Neuronal stem cell (in vitro differentiated cells): ENCODE data around the gene HOXA3.
A peak's percentile ranks its signal among the peaks of the same experiment; 100 is the strongest.

Experiments
- DNase-seq: peaks from one replicate; pipeline ENCODE4 v3.0.0-alpha.2; 2013; ENCODE audit warnings: low spot score
- H2AFZ ChIP-seq: one replicate; pipeline ENCODE4 v1.6.1; 2013; ENCODE audit warnings: mild to moderate bottlenecking, low read length, inconsistent platforms
- H2AK5ac ChIP-seq: 2 replicates; pipeline ENCODE4 v1.6.1; 2013; ENCODE audit warnings: low read depth, mild to moderate bottlenecking, inconsistent platforms, low read length, moderate library complexity, mixed read lengths
- H2BK120ac ChIP-seq: 2 replicates; pipeline ENCODE4 v1.6.1; 2013; ENCODE audit warnings: low read depth, mild to moderate bottlenecking, inconsistent platforms, low read length, moderate library complexity, mixed read lengths
- H2BK12ac ChIP-seq: one replicate; pipeline ENCODE4 v1.6.1; 2013; ENCODE audit warnings: low read length, inconsistent platforms
- H2BK15ac ChIP-seq: 2 replicates; pipeline ENCODE4 v1.6.1; 2013; ENCODE audit warnings: mild to moderate bottlenecking, low read length, inconsistent platforms, mixed read lengths
- H2BK5ac ChIP-seq: one replicate; pipeline ENCODE4 v1.6.1; 2013; ENCODE audit warnings: inconsistent platforms, mild to moderate bottlenecking, low read length, moderate library complexity
- H3K14ac ChIP-seq: one replicate; pipeline ENCODE4 v1.6.1; 2013; ENCODE audit warnings: low read length, inconsistent platforms
- H3K18ac ChIP-seq: 2 replicates; pipeline ENCODE4 v1.6.1; 2013; ENCODE audit warnings: low read length, inconsistent platforms
- H3K23ac ChIP-seq: 2 replicates; pipeline ENCODE4 v1.6.1; 2013; ENCODE audit warnings: low read depth, mild to moderate bottlenecking, mixed read lengths, low read length, inconsistent platforms; ENCODE audit not compliant: poor library complexity
- H3K27ac ChIP-seq: replicated peaks from 3 replicates; pipeline ENCODE4 v1.5.1; 2013; ENCODE audit warnings: low read length, inconsistent platforms
- H3K27me3 ChIP-seq, 3 experiments: 2 replicates each; pipeline ENCODE4 v1.6.1; 2013; ENCODE audit warnings: low read length in 3 of 3, mild to moderate bottlenecking in 2 of 3, inconsistent platforms in 1 of 3, low read depth in 1 of 3, mixed read lengths in 1 of 3, moderate library complexity in 1 of 3; ENCODE audit not compliant: control insufficient read depth in 3 of 3, insufficient read depth in 3 of 3
- H3K36me3 ChIP-seq, 2 donors: replicated peaks in 1 of 2; 2 replicates each; pipeline ENCODE4 v1.6.1; 2013; ENCODE audit warnings: low read length in 2 of 2; ENCODE audit not compliant: control insufficient read depth in 2 of 2, insufficient read depth in 2 of 2
- H3K4ac ChIP-seq: 2 replicates; pipeline ENCODE4 v1.6.1; 2013; ENCODE audit warnings: inconsistent platforms, mild to moderate bottlenecking, low read length, moderate library complexity
- H3K4me1 ChIP-seq, 2 donors: 1 replicate in 1 of 2; 2 replicates in 1 of 2; pipeline ENCODE4 v1.6.1; 2013; ENCODE audit warnings: low read length in 2 of 2, low read depth in 1 of 2; ENCODE audit not compliant: control insufficient read depth in 2 of 2, insufficient read depth in 1 of 2
- H3K4me2 ChIP-seq: one replicate; pipeline ENCODE4 v1.6.1; 2013; ENCODE audit warnings: mild to moderate bottlenecking, low read length, inconsistent platforms; ENCODE audit not compliant: insufficient read depth, poor library complexity, severe bottlenecking
- H3K4me3 ChIP-seq, 2 donors: 2 replicates each; pipeline ENCODE4 v1.5.1; 2013; ENCODE audit warnings: low read length in 2 of 2, mild to moderate bottlenecking in 2 of 2, inconsistent platforms in 1 of 2, moderate library complexity in 1 of 2
- H3K79me1 ChIP-seq: one replicate; pipeline ENCODE4 v1.6.1; 2013; ENCODE audit warnings: low read depth, mild to moderate bottlenecking, inconsistent platforms, low read length, moderate library complexity
- H3K9ac ChIP-seq: one replicate; pipeline ENCODE4 v1.6.1; 2013; ENCODE audit warnings: mild to moderate bottlenecking, low read depth, low read length, inconsistent platforms; ENCODE audit not compliant: poor library complexity
- H3K9me3 ChIP-seq, 2 donors: replicated peaks in 1 of 2; 2 replicates each; pipeline versions ENCODE3 to v1.6.1; 2013; ENCODE audit warnings: low read length in 2 of 2, mild to moderate bottlenecking in 2 of 2, inconsistent platforms in 1 of 2, low read depth in 1 of 2, mixed read lengths in 1 of 2, moderate library complexity in 1 of 2; ENCODE audit not compliant: control insufficient read depth in 2 of 2, insufficient read depth in 1 of 2
- H4K8ac ChIP-seq: one replicate; pipeline ENCODE4 v1.6.1; 2013; ENCODE audit warnings: low read depth, mild to moderate bottlenecking, inconsistent platforms, low read length, moderate library complexity
- H4K91ac ChIP-seq: one replicate; pipeline ENCODE4 v1.6.1; 2013; ENCODE audit warnings: low read length, low read depth, mild to moderate bottlenecking, inconsistent platforms; ENCODE audit not compliant: poor library complexity
- WGBS, 2 donors: extraction: QIAGEN DNeasy Blood & Tissue Kit; methylation state at CpG; one replicate each; pipeline ENCODE4 v1.1.7; 2013; ENCODE audit warnings: missing lambda C conversion rate in 2 of 2, mixed read lengths in 1 of 2; ENCODE audit not compliant: insufficient read length in 2 of 2, insufficient replicate concordance in 1 of 2; ENCODE audit errors: extremely low coverage in 2 of 2; 5-methylcytosine and 5-hydroxymethylcytosine counted together

Gene HOXA3

DNA sequence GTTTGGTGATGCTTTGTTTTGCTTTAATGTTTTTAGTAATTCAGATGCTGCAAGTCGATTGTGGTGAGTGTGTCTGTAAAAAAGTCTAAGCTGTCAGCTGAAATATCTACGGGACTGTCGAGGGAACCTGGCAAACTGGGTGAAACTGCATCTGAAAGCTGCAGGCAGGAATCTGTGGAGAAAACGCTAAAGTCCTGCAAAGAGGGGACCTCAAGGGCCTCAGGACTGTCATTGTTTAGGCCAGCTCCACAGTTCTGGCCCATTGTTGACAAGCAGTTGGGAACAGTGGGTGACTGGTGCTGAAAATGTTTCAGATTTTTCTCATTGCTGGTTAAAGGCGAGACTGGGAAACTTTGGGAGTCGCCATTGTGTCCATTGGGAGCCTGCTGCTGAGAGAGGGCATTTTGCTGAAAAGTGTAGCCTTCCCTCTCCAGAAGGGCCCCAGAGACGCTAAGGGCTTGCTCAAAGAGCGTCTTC lies 51.7 kb downstream of the HOXA3 start:
- no peak overlapping the region for H3K23ac ChIP-seq
- no peak overlapping the region for H3K18ac ChIP-seq
- H2BK5ac ChIP-seq, result no peak overlapping the region
- H2AK5ac ChIP-seq, result no peak overlapping the region
- no peak overlapping the region for H3K4me2 ChIP-seq
- no peak overlapping the region for H2BK120ac ChIP-seq
- peaks cover 0 to 1% of the 10 kb centered on the region in 2 donors for H3K4me1 ChIP-seq
- DNase-seq, result no peak
- no peak overlapping the region for H2BK12ac ChIP-seq
- WGBS, 2 donors, result no CpG with 5 or more reads among the region's 8 CpGs
- H3K79me1 ChIP-seq, result no peaks in the 10 kb centered on the region
- H3K36me3 ChIP-seq, result no peaks in the 10 kb centered on the region
- no peak overlapping the region for H3K14ac ChIP-seq
- H3K4me3 ChIP-seq, result no peak overlapping the region
- H4K91ac ChIP-seq, result no peak overlapping the region
- H3K27ac ChIP-seq, result no peak overlapping the region
- peaks cover 0 to 2% of the 10 kb centered on the region in 2 donors for H3K9me3 ChIP-seq
- H4K8ac ChIP-seq, result no peak overlapping the region
- peaks cover 73 to 100% (median 93%) of the 10 kb centered on the region in 3 experiments for H3K27me3 ChIP-seq
- H3K9ac ChIP-seq, result no peak overlapping the region
- H3K4ac ChIP-seq, result no peak overlapping the region
- H2BK15ac ChIP-seq, result no peak overlapping the region
- no peak overlapping the region for H2AFZ ChIP-seq

DNA sequence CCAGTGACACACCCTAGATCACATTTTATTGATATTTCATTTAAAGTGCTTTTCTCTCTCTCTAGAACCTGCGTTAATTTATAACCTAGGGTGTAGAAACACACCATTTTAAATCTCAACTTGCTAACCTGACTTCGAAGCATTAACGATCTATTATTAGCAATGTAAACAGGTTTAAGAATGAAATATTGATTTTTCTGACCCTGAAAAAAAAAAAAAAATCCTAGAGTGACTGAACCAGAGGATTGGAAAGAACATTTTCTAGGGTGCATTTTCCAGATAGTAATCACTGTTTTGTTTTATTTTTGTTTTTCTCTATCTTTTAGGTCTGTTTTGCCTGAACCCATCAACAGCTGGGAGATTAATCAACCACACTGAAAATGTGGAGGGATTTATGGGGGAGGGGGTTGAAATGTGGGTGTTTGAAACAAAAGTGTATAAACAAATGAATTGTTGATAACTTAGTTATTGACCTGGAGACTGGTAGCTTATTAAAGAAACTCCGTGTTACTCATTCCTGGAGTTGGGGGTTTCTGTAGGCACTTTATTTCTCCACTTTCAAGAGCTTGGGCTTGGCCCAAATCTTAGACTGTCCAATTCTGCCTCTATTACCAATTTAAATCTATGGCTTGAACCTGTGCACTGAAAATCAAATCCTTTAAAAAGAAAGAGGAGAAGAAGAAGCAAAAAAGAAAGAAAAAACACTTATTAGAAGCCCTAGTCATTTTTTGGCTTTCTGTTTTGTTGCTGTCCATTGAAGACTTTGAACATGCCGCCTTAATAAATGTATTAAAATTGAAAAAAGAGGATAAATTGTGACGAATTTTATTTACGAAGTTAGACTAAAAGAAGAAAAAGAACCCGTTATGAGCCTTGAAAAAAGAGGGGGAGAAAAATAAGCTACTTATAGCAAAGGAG lies 52.7 kb downstream of the HOXA3 start:
- H3K27ac ChIP-seq, result no peak overlapping the region
- H3K9me3 ChIP-seq, result peaks cover 2 to 3% of the 10 kb centered on the region in 2 donors
- H3K18ac ChIP-seq, result no peak overlapping the region
- no CpG with 5 or more reads among the region's 8 CpGs for WGBS, 2 donors
- H2BK15ac ChIP-seq, result no peak overlapping the region
- no peak overlapping the region for H3K4ac ChIP-seq
- no peak overlapping the region for H2AK5ac ChIP-seq
- H3K9ac ChIP-seq, result no peak overlapping the region
- no peak overlapping the region for H3K4me3 ChIP-seq
- peaks cover 0 to 1% of the 10 kb centered on the region in 2 donors for H3K4me1 ChIP-seq
- H3K79me1 ChIP-seq, result no peaks in the 10 kb centered on the region
- H2BK12ac ChIP-seq, result no peak overlapping the region
- H3K27me3 ChIP-seq, result peaks cover 67 to 100% (median 93%) of the 10 kb centered on the region in 3 experiments
- no peak overlapping the region for H2AFZ ChIP-seq
- H3K23ac ChIP-seq, result no peak overlapping the region
- H3K36me3 ChIP-seq, result no peaks in the 10 kb centered on the region
- peak; percentile 3 for DNase-seq
- H4K91ac ChIP-seq, result no peak overlapping the region
- no peak overlapping the region for H3K4me2 ChIP-seq
- no peak overlapping the region for H2BK5ac ChIP-seq
- H4K8ac ChIP-seq, result no peak overlapping the region
- no peak overlapping the region for H3K14ac ChIP-seq
- no peak overlapping the region for H2BK120ac ChIP-seq

GRCh38 chr7:27098578-27099451 lies 53.6 kb downstream of the HOXA3 start:
- Histone ChIP-seq H3K9ac (no peak overlapping the region), H3K27ac (no peak overlapping the region), H3K23ac (no peak overlapping the region), H2AK5ac (no peak overlapping the region), H2AFZ (peak overlapping the region; percentile 22), H3K14ac (no peak overlapping the region), H3K4ac (no peak overlapping the region), H3K27me3 (peaks cover 63 to 100% (median 93%) of the 10 kb centered on the region in 3 experiments), H3K4me1 (peaks cover 0 to 1% of the 10 kb centered on the region in 2 donors), H4K8ac (no peak overlapping the region), H3K4me3 (no peak overlapping the region), H2BK5ac (no peak overlapping the region), H2BK15ac (no peak overlapping the region), H4K91ac (no peak overlapping the region), H3K4me2 (no peak overlapping the region), H2BK120ac (no peak overlapping the region), H3K79me1 (no peaks in the 10 kb centered on the region), H3K36me3 (no peaks in the 10 kb centered on the region), H3K9me3 (peaks cover 2 to 3% of the 10 kb centered on the region in 2 donors), H2BK12ac (no peak overlapping the region), H3K18ac (no peak overlapping the region)
- no CpG with 5 or more reads among the region's 38 CpGs for WGBS, 2 donors
- DNase-seq, result peak; percentile 42
